GDM1 (cell line): ENCODE results near the gene CADM2.

ENCODE experiments used
- DNase-seq: peaks from one replicate; lab custom pipeline; 2025; lab: John Stamatoyannopoulos, UW

Gene CADM2

DNA sequence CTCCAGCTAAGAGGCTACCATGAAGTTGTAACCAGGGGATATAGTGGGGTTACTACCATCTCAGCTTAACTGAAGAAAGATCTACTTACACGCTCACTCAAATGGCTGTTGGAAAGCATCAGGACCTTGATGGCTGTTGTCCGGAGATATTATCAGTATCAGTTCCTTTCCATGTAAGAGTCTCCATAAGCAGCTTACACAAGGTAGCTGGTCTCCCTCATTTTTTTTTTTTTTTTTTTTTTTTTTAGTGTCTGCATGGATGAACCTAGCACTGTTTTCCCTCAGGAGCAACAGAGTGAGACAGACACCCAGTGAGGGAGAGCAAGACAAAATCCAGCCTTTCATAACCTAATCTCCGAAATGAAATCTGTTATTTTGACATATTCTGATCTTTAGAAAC, 230.9 kb downstream of the CADM2 start:
- DNase-seq = no peak

DNA sequence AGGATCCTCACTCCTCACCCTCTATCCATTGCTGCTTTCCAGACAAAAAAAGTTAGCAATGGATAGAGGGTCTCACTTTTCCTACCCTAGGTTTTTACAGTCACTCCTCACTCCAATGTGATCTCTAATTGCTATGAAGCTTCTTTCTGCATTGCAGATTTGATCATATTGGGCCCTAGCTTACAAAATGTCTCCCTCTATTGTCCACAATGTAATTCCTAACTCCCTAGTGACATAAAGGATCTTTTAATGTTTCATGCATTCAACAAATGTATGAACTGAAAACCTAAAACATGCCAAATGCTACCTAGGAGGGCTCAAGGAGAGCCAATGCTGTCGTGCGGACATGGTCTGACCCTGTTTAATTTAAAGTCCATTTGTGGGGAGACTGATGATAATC, 234.8 kb downstream of the CADM2 start:
- no peak for DNase-seq

DNA sequence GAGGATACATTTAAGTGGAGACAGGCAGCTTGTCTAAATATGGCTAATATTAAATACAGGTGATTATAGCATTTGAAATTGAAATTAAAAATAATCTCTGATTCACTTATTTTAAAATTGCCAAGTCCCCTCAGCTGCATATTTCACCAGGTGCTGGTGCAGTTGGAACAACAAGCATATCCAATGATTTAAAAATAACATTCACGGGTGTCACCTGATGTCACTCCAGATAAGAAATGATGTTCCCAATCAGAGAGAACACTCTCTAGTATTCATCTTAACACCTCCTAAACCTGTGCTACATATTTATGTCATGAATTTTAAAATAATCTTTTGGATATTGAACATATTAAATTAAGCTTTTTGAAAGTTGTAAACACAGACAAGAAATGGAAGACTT, 249.9 kb downstream of the CADM2 start:
- DNase-seq = no peak

DNA sequence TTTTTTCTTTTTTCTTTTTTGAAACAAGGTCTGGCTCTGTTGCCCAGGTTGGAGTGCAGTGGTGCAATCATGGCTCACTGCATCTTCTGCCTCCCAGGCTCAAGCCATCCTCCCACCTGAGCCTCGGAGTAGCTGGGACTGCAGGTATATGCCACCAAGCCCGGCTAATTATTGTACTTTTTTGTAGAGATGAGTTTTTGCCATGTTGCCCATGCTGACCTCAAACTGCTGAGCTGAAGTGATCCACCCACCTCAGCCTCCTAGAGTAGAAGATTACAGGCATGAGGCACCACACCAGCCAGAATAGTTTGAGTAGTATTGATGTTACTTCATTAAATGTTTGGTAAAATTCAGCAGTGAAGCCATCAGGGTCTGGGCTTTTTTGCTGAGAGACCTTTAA, 251.8 kb downstream of the CADM2 start:
- no peak for DNase-seq

DNA sequence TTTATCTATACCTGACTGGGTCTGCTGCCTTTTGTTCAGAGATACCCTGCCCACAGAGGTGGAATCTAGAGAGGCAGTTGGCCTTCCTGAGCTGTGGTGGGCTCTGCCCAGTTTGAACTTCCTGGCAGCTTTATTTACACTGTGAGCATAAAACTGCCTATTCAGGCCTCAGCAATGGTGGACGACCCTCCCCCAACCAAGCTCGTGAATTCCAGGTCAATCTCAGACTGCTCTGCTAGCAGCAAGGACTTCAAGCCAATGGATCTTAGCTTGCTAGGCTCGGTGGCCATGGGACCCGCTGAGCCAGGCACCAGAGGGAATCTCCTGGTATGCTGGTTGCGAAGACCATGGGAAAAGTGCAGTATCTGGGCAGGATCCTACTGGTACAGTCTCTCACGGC, 270.2 kb downstream of the CADM2 start:
- no peak for DNase-seq

DNA sequence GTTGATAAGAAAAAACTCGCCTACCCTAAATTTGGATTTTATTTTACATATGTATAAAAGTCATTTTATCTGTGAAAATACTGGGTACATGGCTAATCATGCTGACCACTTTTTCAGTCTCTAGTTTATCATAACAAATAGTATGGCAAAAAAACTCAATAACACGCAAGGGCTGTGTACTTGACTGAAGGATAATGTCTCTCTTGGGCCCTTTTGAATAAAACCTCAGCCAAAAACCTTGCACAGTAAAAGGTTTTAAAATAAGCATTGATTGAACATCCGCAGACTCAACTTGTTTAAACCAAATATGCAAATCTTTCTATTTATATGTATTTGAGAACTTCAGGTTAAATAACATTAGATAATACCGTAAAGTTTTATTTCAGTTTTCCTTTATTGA, 285.3 kb downstream of the CADM2 start:
- no peak for DNase-seq

DNA sequence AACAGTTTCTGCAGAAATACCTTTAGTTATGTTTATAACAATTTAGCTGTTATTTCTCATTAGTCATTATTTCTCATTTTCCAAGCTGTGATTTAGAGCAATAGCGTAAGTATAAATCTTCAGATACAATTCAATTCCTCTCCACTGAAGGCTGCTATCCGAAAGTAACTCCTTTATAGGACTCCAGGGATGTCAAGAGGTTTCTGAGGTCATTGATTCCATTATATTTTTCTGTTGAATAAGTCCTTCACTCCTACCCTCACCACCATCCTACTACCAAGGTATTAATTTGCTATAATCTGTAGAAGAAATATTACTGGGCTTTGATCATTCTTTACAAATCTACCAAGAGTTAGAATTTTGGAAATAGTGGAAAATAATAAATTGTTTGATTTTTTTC, 285.7 kb downstream of the CADM2 start:
- no peak for DNase-seq

DNA sequence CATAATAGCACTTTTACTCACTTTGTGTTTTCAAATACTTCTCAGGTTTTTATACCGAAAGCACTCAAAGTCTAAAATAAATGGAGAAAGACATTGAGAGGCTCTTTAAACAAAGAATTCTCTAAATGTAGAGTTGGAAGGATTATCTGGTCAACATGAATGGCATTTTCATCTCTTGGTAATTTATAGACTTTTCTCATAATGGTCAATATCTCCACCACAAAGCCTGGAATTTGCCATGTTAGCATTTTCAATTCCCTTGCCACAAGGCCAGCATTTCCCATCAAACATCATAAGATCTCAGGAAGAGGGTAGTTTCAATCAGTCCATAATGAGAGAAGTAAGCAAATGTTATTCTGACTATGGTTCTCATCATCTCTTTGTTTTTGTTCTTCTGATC, 293.0 kb downstream of the CADM2 start:
- DNase-seq = no peak

DNA sequence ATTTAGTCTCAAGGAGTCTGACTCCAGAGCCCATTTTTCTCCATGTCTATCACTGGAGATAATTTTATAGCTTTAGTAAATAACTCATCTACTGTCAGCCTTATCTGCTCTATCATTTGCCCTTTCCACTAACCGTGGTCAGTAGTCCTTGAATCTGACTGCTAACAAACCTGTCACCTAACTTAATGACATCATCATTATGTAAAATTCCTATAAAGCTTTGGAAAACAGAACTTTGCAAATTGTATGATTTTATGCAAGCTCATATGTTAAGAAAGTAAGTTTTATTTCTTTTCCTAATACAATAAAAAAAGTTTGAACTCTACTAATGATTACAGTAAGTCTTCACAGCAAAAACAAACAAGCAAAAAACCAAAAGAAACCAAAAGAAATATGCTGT, 293.9 kb downstream of the CADM2 start:
- no peak for DNase-seq

DNA sequence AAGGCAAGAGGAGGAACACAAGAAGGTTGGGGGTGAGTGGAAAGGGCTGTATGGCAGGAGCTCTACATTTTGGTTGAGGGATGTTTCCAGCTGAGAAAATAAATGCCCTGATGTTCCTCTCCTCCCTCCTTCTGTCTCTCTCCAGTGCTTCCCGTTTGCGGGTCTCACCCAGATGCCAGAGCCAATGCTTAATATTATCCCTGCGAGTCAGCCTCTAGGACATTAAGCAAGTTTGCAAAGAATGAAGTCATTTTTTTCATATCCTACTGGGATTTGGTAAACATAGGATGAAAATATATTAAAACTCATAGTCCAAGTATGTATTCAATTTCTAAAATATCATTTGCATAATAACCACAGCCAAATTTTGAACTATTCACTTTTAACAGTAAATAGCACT, 295.9 kb downstream of the CADM2 start:
- DNase-seq = no peak

DNA sequence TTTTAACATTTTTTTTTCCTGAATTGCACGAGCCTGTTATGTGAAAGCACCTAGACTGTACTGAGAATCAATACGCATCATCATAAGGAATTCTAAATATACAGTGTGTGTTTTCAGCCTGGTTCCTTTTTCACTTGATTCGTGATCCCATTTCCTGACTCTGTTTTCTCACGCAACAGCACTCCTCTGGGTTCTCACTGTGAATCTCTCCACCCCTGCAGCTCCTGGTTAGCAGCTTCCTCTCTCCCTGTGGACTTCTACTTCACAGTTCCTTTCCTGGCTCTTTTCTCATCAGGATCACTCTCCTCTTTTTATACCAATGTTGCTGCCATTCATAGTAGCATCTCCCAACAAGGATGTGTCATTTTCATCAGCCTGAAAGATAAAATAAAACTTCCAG, 297.2 kb downstream of the CADM2 start:
- DNase-seq = no peak

DNA sequence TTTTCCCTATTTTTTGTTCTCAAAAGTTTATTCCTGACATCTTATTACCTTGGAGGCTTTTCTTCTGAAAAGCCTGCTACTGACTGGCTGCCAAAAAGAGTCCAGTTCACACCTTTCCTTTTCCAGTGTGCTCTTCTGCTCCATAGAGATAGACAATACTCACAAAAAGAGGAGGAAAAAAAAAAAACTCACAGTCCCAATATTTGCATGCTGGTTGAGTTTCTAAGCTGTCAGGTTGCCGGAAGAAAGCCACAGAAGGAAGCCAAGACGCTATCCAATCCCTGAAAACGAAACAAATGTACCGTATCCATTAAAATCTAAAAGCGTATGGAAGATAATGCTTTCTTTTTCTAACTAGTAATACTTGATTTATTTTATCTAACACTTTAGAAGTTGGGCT, 299.5 kb downstream of the CADM2 start:
- DNase-seq = no peak

DNA sequence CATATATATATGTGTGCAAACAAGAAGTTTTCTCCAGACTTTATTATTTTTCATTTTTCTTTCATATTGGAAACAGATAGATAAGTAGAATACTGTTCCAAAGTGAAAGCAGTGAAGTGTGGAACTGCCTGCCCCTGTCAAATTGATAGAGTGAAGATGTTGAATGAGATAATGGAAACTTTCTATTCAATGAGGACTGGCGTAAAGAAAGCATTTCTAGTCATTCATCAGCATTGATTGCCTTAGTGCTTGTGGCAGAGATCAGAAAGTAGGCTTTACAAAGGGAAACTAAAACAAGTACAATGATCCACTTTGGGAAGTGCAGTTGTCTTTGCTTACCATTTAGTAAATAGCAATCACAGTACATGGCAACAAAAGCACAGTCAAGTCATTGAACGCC, 300.0 kb downstream of the CADM2 start:
- no peak for DNase-seq

DNA sequence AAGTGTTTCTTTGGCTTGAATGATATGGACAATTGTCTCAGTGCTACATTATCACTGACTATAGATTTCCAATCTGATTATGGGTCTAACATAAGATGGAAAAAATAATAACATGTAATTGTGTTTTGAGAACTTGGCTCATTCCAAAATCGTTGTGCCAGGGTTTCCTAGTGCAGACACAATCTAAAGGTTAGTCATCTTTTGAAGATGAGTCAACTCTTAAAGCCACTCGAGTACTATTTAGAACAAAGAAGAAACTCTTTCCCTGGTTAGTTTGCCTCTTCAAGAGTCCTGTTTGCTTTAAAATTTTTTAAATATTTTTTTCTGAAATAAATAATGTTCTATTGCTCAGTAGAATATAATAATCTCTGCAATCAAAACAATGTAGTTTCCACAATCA, 301.0 kb downstream of the CADM2 start:
- DNase-seq = no peak

DNA sequence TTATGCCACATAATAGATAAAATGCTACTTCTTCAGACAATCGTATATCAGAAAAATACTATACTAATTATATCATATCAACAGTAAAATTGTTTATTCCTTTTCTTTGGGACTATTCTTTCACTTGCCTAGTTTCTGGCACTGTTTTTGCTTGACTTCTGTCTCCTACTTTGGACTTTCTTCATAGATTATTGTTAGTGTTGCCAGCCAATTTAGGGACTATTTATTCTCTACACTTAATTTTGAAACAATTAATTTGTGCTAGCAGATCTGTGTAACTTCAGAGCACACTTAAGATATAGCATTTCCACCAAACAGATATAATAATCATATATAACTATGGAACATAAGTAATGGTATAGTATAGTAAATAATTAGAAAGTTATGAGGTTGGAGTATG, 305.6 kb downstream of the CADM2 start:
- no peak for DNase-seq

DNA sequence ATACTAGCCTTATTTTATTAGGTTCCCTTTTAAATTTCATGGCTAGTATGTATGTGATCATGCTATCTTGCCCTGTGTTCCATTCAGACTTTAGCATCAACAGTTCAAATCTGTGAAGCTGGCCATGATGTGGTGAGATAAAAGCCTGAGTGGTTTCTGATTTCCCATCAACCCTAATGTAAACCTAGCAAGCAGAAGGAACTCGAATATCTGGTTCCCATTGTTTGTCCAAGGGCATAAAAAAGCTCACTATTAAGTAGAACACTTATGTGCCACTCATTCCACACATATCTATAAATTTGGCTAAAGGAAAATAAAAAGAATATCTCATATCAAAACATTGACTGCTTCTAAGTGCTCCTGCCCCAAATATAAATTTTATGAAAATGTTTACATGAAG, 311.7 kb downstream of the CADM2 start:
- no peak for DNase-seq

DNA sequence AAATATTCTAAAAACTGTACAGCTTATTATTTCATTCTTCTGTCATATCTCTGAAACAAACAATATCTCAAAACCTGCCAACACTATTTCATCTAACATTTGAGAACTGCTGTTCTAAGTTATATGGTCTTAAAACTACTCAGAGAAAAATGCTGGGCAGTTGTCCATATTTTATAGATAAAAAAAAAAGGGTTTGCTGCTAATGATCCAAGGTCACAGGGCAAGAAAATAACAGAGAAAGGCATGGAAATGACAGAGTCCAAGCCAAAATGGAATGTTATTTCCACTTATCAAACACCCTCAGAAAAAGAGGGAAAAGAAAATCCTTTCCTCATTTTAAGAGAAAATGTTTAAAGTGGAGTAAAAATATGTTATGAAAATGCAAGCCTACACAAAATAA, 313.1 kb downstream of the CADM2 start:
- no peak for DNase-seq

DNA sequence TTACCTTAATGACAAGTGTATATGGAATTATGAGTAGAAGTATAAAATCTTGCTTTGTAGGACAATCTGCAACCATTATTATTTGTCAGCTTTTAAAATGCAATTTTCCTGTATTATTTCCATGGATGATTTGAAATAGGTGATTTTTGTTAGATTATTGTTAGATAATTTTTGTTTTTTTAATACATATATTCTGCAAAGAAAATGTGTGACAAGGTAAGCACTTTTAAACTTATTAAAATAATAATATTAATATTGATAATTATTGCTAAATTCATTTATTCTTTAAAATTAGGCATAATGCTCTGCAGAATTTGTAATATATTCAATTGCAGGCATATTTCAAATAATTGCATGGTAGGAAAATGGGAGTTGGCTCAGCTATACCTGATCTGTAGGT, 329.5 kb downstream of the CADM2 start:
- no peak for DNase-seq

DNA sequence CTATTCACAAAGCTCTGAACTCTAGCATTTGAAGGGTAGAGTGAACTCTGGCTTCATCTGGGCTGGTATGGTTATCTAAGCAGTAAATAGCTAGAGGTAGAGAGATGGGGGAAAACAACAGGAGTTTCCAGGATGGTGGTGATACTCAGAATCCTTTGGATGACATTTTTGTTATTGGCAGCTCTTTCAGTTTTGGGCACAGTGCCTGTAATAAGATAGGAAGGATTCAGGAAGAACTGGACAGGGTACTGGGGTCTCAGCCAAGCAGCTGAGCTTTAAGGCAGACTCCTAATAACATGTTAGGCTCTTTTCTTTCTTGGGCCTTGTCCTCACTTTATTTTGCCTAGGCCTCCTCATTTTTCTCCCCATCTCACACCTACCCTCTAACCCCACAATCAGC, 338.5 kb downstream of the CADM2 start:
- no peak for DNase-seq

DNA sequence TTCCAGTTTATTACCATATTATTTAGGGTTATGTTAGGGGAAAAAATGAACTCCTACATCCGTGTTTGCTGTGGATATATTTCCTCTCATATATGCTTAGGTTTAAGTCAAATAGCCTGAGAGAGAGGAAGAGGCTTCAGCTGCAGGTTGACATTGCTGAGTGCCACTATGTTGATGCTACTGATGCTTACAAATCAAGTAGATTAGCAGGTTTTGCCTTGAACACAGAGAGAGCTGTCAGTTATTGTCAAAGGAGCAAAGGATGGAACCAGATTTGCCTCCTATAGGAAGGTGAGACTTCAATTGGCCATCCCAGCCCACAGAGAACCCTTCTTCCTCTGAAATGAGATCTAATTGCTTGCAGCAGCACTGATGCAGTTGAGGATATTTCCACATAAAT, 339.2 kb downstream of the CADM2 start:
- DNase-seq = no peak

DNA sequence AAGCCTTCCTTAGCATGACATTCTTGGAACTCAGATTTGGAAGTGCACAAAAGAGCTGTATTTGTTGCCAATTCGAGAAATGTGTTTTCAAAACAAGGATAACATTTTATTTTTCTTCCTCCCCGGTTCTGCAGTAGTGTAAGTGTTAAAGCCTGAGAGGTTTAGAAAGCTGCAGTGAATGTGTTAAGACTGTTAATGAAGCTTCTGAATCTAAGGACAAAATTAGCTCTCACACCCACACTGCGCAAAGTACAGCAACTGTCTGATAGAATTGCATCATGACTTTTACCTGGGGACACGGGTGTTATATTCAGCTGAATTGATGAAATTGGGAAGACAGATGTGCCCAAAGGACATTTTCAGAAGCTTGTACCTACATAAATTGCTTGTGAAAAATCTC, 344.4 kb downstream of the CADM2 start:
- no peak for DNase-seq

DNA sequence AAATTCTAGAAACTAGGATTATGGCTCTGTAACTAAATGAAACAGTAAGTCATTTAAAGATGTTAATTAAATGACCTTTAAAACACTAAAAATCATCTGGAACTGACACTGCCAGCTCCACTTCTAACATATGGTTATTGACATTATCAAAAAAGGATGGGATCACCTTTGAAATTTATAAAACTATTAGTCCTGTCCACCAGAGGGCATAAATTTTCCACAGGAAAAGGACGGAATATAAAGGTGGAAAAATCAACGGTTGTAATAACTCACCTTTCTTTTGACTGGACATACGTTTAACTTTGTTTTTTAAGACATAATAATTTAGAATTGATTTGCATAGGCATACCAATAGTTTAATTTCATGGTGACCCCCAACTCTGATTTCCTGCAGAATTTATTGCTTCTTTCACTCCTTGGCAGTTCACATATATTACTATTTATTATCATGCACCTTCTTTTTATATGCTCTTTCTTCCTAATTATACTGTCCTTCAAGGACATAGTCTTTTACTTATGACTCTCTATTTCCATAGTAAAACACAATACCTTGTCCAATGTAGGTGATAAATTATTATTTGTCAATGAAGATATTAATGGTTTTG, 345.7 kb downstream of the CADM2 start:
- DNase-seq = no peak

DNA sequence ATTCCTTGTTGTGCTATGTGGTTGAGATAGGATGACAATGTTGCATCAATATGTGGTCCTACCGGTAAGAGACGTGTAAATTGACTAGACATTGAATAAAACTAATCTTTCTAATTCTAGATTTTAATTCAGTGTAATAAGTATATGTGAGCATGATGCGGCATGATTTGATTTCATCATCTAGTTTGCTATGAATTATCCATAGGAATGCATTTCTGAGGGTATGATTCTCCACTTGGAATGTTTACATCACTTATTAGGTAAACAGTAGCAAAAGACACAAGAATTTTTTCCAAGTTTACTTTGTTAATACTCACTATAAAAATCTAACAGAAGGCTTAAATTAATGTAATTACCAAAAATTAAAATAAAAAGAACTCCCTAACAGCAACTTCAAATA, 353.5 kb downstream of the CADM2 start:
- no peak for DNase-seq

DNA sequence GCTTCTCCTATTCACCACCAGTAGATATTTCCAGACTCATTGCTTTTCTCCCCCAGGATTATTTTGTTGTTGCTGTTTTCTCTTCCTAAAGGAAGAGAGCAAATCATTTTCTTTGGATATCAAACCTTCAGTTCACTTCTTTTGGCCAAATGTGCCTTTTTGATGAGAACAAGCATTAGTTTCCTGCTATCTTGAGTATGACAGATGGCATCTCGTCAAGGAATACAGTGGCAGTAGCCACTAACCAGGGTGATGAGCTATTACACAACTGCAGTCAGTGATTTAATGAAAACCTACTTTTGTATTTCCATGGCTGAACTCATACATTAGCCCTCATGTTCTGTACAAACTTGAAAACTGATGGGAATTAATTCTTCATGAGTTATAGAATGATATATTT, 354.6 kb downstream of the CADM2 start:
- DNase-seq = no peak

DNA sequence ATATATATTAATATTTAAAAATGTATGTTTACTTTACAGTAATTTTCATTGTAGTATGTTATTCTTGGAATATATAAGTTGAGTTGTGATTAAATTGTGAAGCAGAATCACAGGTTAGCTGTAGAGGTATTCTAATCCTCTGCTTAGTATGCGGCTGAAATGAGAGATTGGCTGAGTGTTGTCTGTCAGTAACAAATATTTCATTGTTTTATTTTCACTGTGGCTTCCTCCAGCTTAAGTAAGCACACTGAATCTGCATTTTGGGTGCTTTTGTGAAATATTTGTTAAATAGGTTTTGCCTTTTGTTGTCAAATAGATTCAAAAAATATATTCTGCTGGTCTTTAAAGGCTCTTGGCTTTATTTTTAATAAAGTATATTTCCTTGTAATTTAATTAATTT, 357.5 kb downstream of the CADM2 start:
- DNase-seq = no peak
